GM10248 (cell line): ENCODE measurements around the gene GATAD2A.

Experiments used
- CTCF ChIA-PET: fragments of 300-600 bp; sonication (Branson Sonifier 250); formaldehyde crosslinking; extraction: SDS; loops from one replicate; lab custom pipeline; 2021; ENCODE audit warnings: antibody characterized with exemption; lab: Yijun Ruan, JAX
- POLR2A ChIA-PET: fragments of 350-650 bp; sonication (Branson Sonifier 250); formaldehyde crosslinking; extraction: SDS; loops from one replicate; lab custom pipeline; 2020; ENCODE audit warnings: antibody characterized with exemption; lab: Yijun Ruan, JAX
- DNase-seq: peaks from one replicate; pipeline ENCODE4 v3.0.0; 2012; ENCODE audit errors: extremely low spot score
- TF ChIP-seq, protein P1 (sequence below): IDR thresholded peaks from 2 replicates; pipeline ENCODE4 v1.5.1; 2012; ENCODE audit warnings: mild to moderate bottlenecking, low read depth; ENCODE audit errors: extremely low read depth, missing control alignments, control extremely low read depth

The GATAD2A gene

DNA sequence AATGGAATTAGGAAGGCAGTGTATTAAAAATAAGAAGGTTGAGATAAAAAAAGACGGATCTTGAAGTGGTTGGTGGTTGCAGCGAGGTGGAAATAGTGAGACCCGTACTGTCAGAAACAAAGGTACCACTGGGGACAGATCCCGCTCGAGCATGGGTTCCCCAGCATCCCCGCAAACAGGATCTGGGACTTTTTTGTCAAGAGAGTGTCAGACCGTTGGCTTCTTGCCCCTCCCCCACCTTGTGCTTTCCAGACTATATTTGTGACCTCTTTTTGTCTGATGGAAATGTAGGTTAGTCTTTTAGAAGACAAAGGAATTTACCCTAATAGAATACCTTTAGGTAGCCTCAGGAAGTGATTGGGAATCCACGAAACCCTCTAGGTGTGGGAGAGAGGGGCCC, 4.2 kb downstream of the GATAD2A start:
- POLR2A ChIA-PET, result interaction anchor here (0.5 to 0.6 kb wide), 2 partner anchors 40 to 840 kb away, joined by 3 to 6 read pairs; no protein-coding TSS in a partner anchor
- TF ChIP-seq, protein P1, sequence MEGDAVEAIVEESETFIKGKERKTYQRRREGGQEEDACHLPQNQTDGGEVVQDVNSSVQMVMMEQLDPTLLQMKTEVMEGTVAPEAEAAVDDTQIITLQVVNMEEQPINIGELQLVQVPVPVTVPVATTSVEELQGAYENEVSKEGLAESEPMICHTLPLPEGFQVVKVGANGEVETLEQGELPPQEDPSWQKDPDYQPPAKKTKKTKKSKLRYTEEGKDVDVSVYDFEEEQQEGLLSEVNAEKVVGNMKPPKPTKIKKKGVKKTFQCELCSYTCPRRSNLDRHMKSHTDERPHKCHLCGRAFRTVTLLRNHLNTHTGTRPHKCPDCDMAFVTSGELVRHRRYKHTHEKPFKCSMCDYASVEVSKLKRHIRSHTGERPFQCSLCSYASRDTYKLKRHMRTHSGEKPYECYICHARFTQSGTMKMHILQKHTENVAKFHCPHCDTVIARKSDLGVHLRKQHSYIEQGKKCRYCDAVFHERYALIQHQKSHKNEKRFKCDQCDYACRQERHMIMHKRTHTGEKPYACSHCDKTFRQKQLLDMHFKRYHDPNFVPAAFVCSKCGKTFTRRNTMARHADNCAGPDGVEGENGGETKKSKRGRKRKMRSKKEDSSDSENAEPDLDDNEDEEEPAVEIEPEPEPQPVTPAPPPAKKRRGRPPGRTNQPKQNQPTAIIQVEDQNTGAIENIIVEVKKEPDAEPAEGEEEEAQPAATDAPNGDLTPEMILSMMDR, result no peak
- DNase-seq, result no peak
- CTCF ChIA-PET, result interaction anchor here (1.2 to 2.6 kb wide), 2 partner anchors 23 to 81 kb away, joined by 3 to 11 read pairs; no protein-coding TSS in a partner anchor

DNA sequence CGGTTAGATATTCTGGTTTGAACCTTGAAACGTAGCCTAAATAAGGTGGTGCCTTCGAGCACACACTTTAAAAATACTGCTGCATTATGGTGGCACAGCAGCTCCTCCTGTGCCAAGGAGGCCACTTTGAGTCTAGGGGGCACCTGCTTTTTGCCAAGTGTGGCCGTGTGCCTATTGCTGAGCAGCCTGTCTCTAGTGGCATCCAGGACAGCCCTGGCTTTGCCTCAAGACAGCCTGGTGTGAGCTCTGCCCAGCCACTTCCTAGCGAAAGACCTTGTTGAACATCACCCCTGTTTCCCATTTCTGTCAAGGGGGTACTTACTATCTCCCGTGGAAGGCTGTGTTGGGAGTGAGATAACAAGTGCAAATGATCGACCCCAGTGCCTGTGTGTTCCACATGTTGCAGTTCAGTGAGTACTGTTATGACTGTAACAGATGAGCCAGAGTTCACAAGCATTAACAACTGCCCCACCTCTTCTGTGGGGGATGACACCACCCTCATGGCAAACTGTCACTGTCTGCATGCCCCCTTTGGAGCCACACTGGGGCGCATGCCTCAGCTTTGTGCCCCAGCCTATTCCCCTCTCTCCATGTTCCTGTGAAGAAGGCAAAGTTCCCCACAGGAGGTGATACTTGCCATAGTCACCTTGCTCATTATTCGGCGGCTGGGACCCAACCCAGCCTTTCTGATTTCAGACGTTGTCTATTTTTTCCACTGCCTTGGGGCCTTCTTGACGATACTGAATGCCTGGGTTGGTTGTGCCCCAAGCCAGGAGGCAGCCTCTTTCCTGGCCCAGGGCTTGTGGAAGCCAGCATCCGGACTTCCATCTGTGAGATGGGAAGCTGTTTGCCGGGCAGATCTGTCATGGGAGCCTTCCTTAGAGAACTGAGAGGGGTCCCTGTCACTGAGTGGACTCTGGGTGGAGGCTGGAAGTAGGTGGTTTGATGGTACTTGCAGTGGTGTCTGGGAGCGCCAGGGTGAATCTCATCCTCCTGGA, 5.4 kb downstream of the GATAD2A start:
- TF ChIP-seq, protein P1, result peak; percentile 9
- POLR2A ChIA-PET, result no interaction called here
- CTCF ChIA-PET, result interaction anchor here (0.7 to 2.6 kb wide), 6 partner anchors 16 to 79 kb away, joined by 3 to 11 read pairs (median 3); no protein-coding TSS in a partner anchor
- DNase-seq, result peak; percentile 55

DNA sequence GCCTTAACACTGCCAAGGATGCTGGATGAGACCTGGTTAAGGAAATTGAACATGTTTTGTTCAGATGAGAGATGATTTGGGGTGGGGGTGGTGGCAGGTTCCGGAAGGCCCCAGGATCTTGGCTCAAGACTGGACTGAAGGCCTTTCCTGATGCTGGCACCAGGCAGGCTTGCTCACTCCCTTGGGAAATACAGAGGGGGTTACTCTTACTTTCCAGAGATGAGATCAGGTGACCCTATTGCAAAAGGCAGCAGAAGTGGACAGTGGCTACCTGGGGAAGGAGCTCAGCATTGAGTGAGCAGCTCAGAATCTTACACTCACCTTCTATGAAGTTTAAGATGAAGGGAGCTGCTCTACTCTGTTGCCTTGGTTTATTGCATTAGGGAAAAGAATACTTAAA, 10.8 kb downstream of the GATAD2A start:
- POLR2A ChIA-PET, result interaction anchor here (0.6 to 0.9 kb wide), 2 partner anchors 9 to 11 kb away, joined by 4 to 7 read pairs; partner anchors contain the start of gene GATAD2A
- TF ChIP-seq, protein P1, result no peak
- CTCF ChIA-PET, result interaction anchor here (0.9 to 3.1 kb wide), 9 partner anchors 9 to 75 kb away, joined by 3 to 14 read pairs (median 4); partner anchors contain the start of gene GATAD2A
- DNase-seq, result no peak

DNA sequence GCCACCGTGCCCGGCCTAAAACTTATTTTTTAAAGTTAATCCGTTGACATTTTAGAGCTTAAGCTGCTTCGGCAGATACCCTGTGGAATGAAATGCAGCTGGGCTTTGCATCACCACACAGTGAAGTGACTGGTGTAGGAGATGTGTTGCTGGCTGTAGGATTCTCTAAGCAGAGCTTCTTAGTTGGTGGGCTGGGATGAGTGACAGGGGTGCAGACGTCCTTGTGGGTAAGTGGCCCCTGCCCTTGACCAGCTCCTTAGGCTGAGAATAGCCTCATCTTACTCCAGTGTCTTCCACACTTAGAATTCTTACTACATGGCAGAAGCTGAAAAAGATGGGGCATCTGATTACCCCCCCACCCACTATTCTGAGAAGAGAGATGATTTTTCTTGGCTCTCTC, 11.6 kb downstream of the GATAD2A start:
- ChIA-PET POLR2A (interaction anchor here (0.5 to 0.9 kb wide), 2 partner anchors 10 to 12 kb away, joined by 4 to 6 read pairs; partner anchors contain the start of gene GATAD2A), CTCF (interaction anchor here (0.7 to 3.1 kb wide), 12 partner anchors 9 to 74 kb away, joined by 3 to 14 read pairs (median 4); partner anchors contain the start of gene GATAD2A)
- TF ChIP-seq, protein P1, result no peak
- DNase-seq, result no peak

DNA sequence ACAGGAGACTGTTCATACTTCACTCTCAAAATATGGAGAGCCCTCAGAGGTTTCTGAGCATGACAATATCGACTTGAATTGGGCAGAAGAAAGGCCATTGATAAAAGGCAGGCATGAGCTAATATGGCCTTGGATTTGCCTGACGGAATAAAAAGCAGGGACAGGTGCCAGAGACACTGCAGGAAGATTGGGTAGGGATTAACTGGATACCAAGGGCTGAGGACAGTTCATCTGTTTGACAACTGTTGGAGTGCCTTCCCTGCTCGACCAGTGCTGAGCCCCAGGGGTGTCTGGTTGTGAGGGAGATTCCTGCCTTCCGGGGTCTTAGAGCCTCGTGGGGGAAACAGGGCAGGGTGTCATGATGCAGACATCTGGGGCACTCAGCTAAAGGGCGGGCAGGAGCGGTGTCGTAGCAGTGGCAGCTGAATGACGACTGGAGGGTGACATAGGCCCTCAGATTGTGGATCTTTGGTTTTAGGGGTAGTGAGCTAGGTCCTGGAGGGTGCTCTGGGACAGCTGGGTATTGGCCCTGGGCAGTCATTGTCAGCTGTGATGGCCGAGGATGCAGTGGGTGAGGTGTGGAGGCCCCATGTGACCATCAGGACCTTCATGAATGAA, 12.3 kb downstream of the GATAD2A start:
- no peak for DNase-seq
- ChIA-PET CTCF (interaction anchor here (0.7 to 3.1 kb wide), 13 partner anchors 9 to 75 kb away, joined by 3 to 14 read pairs (median 4); no protein-coding TSS in a partner anchor), POLR2A (interaction anchor here (0.5 to 1.1 kb wide), 3 partner anchors 9 to 12 kb away, joined by 3 to 6 read pairs (median 4); partner anchors contain the start of gene GATAD2A)
- TF ChIP-seq, protein P1, result no peak
